GM12892 (cell line): Measurements from ENCODE around the gene ABCF2.

ENCODE experiments used
- DNase-seq: peaks from one replicate; pipeline ENCODE4 v3.0.0; 2011; ENCODE audit not compliant: insufficient read length
- FAIRE-seq: peaks from 2 replicates; lab custom pipeline; 2011; peaks lifted over from hg19 to GRCh38; lab: Jason Lieb, UNC
- POLR2A ChIP-seq: IDR thresholded peaks from 2 replicates; pipeline ENCODE4 v1.6.1; 2011; ENCODE audit warnings: low read depth, low read length, control low read depth
- POLR2AphosphoS5 ChIP-seq: IDR thresholded peaks from 2 replicates; pipeline ENCODE4 v1.6.1; 2011; ENCODE audit warnings: low read depth, low read length, control low read depth
- TAF1 ChIP-seq: IDR thresholded peaks from 2 replicates; pipeline ENCODE4 v1.6.1; 2011; ENCODE audit warnings: low read depth, mild to moderate bottlenecking, control low read depth, low read length, borderline replicate concordance

ABCF2 gene

DNA sequence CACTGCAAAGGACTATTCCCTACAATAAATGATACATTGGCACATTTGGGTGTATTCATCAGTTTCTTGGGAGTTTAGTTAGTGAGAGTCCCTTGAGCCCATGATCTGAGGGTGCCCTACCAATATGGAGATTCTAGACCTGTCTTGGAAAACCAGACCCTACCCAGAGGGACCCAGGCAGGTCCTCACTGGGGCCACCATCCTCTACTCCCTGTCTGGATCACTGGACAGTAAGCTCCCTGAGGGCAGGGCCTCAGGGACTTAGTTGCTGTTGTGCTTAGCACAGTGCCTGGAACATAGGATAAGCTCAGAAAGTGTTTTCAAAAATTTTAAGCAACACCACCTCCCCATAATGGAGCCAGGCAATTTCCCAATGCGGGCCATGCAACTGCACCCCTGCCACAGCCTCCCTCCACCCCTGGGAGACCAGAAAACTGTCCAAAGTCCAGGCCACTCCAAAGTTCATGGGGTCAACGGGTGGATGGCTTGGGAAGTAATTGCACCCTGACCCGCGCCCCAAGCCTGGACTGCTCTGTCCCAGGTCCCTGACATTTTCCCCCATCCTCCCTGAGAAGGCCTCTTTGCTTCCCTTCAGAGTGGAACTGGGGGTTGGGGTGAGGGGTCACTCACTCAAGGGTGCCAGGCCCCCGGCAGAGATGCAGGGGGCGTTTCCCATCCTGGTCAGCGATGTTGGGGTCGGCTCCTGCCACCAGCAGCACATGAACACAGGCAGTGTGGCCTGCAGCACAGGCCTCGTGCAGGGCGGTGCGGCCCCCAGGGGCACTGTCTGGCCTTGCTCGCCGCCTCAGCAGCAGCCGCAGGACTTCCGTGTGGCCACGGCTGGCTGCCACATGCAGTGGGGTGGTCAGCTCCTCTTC lies 41.0 kb downstream of the ABCF2 start:
- FAIRE-seq: no peak
- no peak for TF ChIP-seq POLR2AphosphoS5
- no peak for TF ChIP-seq TAF1
- no peak for TF ChIP-seq POLR2A
- DNase-seq: no peak

DNA sequence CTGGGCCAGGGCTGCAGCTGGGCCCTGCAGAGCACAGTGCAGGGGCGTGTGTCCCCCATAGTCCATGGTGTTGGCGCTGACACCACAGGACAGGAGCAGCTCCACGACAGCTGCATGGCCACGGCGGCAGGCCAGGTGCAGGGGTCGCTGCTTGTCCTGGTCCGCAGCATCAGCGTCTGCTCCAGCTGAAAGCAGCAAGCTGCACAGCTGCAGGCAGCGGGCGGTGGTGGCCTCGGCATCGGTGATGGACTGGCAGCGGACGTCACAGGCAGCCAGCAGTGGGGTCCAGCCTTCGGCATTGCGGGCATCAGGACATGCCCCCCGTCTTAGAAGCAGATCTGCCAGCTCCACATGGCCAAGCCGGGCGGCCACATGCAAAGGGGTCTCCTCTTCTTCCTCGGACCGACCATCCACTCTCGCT lies 46.0 kb downstream of the ABCF2 start:
- TF ChIP-seq POLR2A: no peak
- no peak for TF ChIP-seq POLR2AphosphoS5
- no peak for TF ChIP-seq TAF1
- DNase-seq (peak; percentile 5), FAIRE-seq (no peak)

GRCh38 chr7:151179946-151180345 lies 47.1 kb downstream of the ABCF2 start:
- FAIRE-seq: no peak
- peak; percentile 13 for DNase-seq
- TF ChIP-seq TAF1 (no peak), POLR2A (no peak), POLR2AphosphoS5 (no peak)

GRCh38 chr7:151179287-151179860 lies 47.6 kb downstream of the ABCF2 start:
- no peak for FAIRE-seq
- peak; percentile 3 for DNase-seq
- TF ChIP-seq TAF1 (no peak), POLR2A (no peak), POLR2AphosphoS5 (no peak)

GRCh38 chr7:151178831-151179230 lies 48.2 kb downstream of the ABCF2 start:
- FAIRE-seq (no peak), DNase-seq (no peak)
- no peak for TF ChIP-seq POLR2AphosphoS5
- no peak for TF ChIP-seq TAF1
- TF ChIP-seq POLR2A: no peak

DNA sequence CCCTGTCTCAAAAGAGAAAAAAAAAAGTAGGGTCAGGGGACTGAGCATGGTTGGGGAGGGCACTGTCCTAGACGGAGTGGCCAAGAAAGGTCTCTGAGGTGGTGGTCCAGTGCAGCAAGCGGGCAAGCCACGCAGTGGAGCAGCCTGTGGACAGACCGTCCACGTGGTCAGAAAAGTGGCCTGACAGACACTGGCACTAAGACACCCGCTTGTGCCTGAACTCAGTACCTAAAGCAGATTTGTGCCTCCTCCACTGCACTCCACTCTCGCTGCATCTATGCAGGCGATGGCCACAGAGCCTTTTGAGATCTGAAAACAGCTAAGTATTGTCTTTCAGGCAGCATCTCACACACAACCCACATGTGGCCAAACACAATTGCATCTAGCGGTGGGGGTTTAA lies 48.8 kb downstream of the ABCF2 start:
- no peak for TF ChIP-seq POLR2A
- no peak for TF ChIP-seq POLR2AphosphoS5
- TF ChIP-seq TAF1: no peak
- no peak for FAIRE-seq
- DNase-seq: no peak

- no peak for TF ChIP-seq TAF1
- TF ChIP-seq POLR2AphosphoS5: no peak
- TF ChIP-seq POLR2A: no peak
- DNase-seq (no peak), FAIRE-seq (no peak)
Observed at GRCh38 chr7:151177310-151177709, 49.7 kb downstream of the ABCF2 start.

DNA sequence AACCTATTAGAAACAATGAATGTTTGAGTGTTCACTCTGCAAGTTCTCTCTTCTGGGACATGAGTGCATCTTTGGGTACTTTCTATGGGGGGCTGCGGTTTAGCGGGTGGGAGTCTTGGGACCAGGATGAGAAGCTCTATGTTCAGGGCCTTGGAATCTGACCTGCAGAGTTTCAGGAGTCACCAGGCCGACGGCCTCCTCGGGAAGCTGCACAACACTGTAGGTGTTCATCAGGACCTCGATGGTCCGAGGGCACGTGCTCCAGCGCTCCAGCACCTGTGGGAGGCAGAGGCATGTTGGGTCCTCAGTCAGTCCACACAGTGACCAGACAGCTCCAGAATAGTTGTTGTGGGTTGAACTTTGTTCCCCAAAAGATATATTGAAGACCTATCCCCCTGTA lies 50.6 kb downstream of the ABCF2 start:
- TF ChIP-seq POLR2AphosphoS5: no peak
- no peak for TF ChIP-seq TAF1
- no peak for TF ChIP-seq POLR2A
- DNase-seq (no peak), FAIRE-seq (no peak)

DNA sequence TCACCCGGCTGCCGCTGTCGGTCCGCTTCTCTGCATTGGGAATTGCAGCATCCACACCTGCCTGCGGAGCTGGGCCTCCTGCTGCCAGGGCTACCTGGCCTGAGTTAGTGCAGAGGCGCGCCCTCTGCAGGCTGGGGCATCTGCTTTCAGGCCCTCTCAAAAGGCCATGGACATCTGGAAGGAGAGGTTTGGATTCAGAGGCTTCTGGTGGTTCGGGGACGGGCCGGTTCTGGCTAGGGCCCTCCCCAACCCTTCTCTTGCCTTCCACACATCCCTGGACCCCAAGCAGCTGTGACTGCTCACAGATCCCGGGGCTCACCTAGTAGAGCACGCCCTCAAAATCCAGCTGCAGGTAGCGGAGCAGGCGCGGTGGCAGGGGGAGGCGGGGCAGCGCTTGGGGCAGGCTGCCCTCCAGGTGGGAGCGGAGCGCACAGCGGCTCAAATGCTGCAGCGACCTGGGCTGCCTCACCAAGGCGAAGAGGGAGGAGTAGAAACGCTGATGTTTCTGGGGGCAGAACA lies 51.2 kb downstream of the ABCF2 start:
- TF ChIP-seq POLR2A (no peak), TAF1 (no peak), POLR2AphosphoS5 (no peak)
- FAIRE-seq (no peak), DNase-seq (no peak)

DNA sequence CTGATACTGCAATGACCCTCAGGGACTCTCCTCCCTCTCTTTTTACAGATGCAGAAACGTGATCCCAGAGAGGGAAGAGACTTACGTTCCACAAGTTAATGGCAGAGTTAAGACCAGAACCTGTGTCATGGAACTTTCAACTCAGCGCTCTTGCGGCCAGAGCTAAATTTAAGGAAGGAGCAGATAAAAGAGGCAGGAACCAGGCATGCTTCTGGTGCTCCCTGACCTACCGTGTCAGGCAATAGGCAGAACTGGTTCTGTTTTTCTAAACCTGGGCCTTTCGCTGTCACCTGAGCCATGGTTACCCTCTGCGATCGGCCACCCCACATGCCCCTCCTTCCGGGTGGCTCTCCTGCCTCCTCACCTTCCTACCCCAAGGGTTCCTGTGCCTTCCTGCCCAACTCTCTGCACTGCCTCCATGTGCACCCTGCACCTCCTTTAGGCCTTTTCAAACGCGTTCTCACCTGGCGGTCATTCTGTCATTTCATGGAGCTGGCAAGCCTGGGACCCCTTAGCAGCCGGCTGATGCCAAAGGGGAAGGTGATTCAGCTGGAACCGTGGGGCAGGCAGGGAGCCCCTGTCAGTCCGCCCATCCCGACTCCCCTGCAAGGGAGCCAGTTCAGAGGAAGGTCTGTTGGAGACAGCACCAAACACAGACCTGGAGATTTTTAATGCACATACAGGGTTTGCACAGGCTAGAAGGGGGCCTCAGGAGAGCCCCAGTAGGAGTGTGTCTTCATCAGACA lies 51.8 kb downstream of the ABCF2 start:
- FAIRE-seq (no peak), DNase-seq (no peak)
- TF ChIP-seq POLR2A (no peak), TAF1 (no peak), POLR2AphosphoS5 (no peak)

DNA sequence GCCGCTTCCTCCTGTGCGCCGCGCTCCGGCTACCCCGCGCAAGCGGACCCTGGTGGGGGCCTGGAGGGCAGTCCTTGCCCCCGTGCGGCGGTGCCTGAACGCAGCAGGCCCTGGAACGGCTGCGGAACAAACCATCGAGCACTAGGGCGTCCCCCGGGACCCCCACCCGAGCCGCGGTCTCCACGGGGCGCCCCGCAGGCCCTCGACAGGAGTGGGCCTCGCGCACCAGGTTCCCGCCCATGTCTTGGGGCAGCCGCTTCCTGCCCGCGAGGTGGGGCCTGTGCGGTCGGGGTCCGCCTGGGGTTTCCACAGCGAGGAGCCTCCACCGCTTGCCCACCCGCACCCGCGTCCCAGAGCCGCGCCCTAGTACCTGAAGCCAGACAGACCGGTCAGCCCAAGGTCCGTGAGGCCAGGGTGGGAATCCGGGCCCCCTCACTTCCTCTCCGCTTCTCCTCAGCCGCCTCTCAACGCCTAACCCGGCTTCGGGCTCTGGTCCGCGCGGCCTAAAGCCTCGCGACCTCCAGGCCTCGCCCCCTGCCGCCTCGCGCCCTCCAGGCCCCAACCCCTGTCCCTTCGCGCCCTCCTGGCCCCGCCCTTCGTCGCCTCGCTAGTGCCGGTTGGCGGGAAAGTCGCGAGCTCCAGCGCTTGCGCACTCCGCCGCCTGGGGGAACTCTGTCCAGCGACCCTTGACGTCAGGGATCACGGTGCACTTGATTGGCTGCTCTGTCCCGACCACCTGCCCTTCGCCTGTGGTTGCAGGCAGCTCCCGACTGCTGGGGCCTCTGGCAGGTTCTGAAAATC lies 52.6 kb downstream of the ABCF2 start:
- DNase-seq (no peak), FAIRE-seq (no peak)

More for the DNA sequence above, 52.6 kb downstream of the ABCF2 start:
- TF ChIP-seq TAF1 (no peak), POLR2A (no peak), POLR2AphosphoS5 (no peak)
